Central memory CD8-positive, alpha-beta T cell (primary cell): Measurements from ENCODE around the gene C2CD2.
"Not testable (repeated sequence)": the region's sequence is repeated elsewhere in the genome, so short reads cannot be mapped to it uniquely, and the experiment has no call there.

Experiments used
- ATAC-seq: fragments of 150-1000 bp; cut with Tn5 transposase; replicated peaks from 2 replicates; pipeline ENCODE4 v1.10.0; 2022; ENCODE audit warnings: mild to moderate bottlenecking, moderate FRiP score, moderate number of reproducible peaks; ENCODE audit not compliant: poor library complexity, severe bottlenecking; ENCODE audit errors: extremely low read depth
- DNase-seq, 2 donors: peaks; one replicate each; pipeline ENCODE4 v3.0.0; 2021; ENCODE audit warnings: low spot score in 2 of 2
- H3K27ac Mint-ChIP-seq: one replicate; pipeline ENCODE4 v1.8.0; 2022; ENCODE audit warnings: low read depth, mild to moderate bottlenecking, moderate library complexity, mixed read lengths
- H3K27me3 Mint-ChIP-seq: one replicate; pipeline ENCODE4 v1.8.0; 2022; ENCODE audit warnings: mixed read lengths
- H3K36me3 Mint-ChIP-seq: one replicate; pipeline ENCODE4 v1.8.0; 2022; ENCODE audit warnings: mild to moderate bottlenecking, moderate library complexity, mixed read lengths; ENCODE audit not compliant: insufficient read depth
- H3K4me1 Mint-ChIP-seq: one replicate; pipeline ENCODE4 v1.8.0; 2022; ENCODE audit warnings: mixed read lengths
- H3K4me3 Mint-ChIP-seq: one replicate; pipeline ENCODE4 v1.8.0; 2022; ENCODE audit warnings: mild to moderate bottlenecking, moderate library complexity, mixed read lengths
- H3K9me3 Mint-ChIP-seq: one replicate; pipeline ENCODE4 v1.8.0; 2022; ENCODE audit warnings: mixed read lengths

Gene C2CD2

DNA sequence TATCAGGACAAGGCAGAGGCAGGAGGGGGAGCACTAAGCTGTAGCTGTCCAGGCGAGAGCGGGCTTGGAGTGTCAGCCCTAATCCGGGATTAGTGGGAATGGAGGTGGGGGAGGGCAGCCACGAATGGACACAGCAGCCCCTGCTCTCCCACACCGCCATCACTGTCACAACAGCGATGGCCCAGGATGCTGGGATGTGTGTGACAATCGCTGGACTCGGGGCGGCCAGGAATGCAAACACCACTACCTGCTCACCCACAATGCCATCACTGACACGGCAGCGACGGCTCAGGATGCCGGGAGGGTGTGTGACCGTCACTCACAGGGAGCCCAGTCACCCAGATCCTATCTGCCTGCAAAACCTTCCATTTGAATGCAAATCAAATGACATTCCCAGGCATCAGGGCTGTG is 2.9 kb downstream of the C2CD2 start:
- Mint-ChIP-seq H3K9me3 (no peaks in the 10 kb centered on the region), H3K4me3 (no peak overlapping the region), H3K27me3 (peaks cover 26% of the 10 kb centered on the region), H3K27ac (no peak overlapping the region), H3K4me1 (no peaks in the 10 kb centered on the region), H3K36me3 (peaks cover 4% of the 10 kb centered on the region)
- DNase-seq (no peak), ATAC-seq (no peak)

DNA sequence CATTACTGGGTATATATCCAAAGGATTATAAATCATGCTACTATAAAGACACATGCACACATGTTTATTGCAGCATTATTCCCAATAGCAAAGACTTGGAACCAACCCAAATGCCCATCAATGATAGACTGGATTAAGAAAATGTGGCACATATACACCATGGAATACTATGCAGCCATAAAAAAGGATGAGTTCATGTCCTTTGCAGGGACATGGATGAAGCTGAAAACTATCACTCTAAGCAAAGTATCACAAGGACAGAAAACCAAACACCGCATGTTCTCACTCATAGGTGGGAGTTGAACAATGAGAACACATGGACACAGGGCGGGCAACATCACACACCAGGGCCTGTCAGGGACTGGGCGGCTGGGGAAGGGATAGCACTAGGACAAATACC is 4.2 kb downstream of the C2CD2 start:
- H3K27me3 Mint-ChIP-seq = peaks cover 15% of the 10 kb centered on the region
- H3K9me3 Mint-ChIP-seq, H3K4me3 Mint-ChIP-seq, H3K4me1 Mint-ChIP-seq, H3K36me3 Mint-ChIP-seq, H3K27ac Mint-ChIP-seq, ATAC-seq, DNase-seq: not testable (repeated sequence)

DNA sequence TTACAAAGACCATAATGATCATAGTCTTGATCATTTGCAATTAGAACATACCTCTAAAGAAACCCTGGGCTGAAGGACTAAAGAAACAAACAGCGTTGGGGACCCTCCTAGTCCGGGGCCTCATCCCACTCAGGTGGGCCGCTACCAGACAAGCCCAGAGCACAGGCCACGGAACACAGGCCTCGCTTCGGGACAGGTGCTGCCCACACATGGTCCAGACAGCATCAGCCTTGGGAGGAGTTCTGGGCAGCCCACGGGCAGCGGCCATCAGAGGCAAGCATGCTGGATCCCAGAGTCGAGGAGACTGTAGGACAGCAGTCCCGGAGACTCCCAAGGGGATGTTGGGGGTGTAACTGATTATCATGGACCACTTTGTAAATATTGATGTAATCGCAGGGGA is 4.9 kb downstream of the C2CD2 start:
- Mint-ChIP-seq H3K27ac (no peak overlapping the region), H3K4me3 (no peak overlapping the region), H3K4me1 (no peaks in the 10 kb centered on the region), H3K9me3 (no peaks in the 10 kb centered on the region), H3K27me3 (peaks cover 8% of the 10 kb centered on the region), H3K36me3 (no peaks in the 10 kb centered on the region)
- no peak for DNase-seq
- no peak for ATAC-seq

DNA sequence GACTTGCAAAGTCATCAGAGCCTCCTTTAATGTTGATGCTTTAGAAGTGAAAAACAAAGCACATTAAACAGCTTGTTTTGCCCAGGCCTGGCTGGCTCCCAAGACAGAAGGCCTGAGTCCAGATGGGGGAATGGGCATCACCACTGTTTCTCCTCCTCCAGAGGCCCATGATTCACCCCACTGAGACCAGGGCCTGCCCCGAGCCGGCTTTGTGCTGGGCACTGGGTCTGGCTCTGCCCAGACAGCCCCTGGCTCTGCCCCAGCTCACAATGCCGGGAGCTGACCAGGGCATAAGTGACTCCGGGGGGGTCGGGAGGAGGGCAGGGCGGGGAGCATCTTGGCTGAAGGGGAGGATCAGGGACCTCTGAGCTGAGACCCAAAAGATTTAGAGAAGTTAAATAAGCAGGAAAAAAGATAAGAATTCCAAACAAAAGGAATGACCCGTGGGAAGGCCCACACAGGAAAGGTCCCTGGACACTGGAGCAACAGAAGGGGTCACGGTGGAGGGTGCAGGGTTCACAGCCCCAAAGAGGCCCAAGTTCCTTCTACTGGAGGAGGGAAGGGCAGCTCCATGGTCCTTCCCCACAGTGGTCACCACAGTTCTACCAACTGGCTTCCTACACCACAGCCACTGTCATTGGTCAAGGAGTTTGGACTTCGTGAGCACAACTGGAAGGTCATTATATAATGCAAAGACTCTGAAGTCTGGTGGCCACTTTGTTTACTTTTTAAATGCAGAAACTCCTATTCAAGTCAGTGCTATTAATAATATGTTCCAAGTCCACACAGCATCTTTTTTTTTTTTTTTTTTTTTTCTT is 5.5 kb downstream of the C2CD2 start:
- no peak overlapping the region for H3K4me3 Mint-ChIP-seq
- no peaks in the 10 kb centered on the region for H3K9me3 Mint-ChIP-seq
- no peaks in the 10 kb centered on the region for H3K4me1 Mint-ChIP-seq
- no peak overlapping the region for H3K27ac Mint-ChIP-seq
- ATAC-seq (no peak), DNase-seq (no peak)
- no peaks in the 10 kb centered on the region for H3K36me3 Mint-ChIP-seq
- peaks cover 8% of the 10 kb centered on the region for H3K27me3 Mint-ChIP-seq

DNA sequence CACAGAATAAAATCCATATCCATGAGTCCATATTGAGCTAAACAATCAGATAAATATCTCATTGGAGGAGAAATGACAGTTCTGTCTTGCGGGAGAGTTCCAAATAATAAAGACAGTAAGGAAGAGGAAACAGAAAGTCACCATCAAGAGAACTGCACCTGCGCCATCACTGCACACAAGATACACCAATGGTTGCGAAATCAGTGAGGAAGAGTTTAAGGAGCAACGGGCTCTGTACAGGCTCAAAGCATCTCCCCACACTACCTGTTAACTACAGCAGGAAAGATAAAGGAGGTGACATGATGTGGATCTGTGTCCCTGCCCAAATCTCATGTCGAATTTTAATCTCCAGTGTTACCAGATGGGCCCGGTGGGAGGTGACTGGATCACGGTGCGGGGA is 7.8 kb downstream of the C2CD2 start:
- no peak for DNase-seq
- H3K36me3 Mint-ChIP-seq = no peaks in the 10 kb centered on the region
- H3K27ac Mint-ChIP-seq = no peak overlapping the region
- H3K9me3 Mint-ChIP-seq = no peaks in the 10 kb centered on the region
- H3K4me1 Mint-ChIP-seq = no peaks in the 10 kb centered on the region
- peaks cover 14% of the 10 kb centered on the region for H3K27me3 Mint-ChIP-seq
- no peak overlapping the region for H3K4me3 Mint-ChIP-seq
- no peak for ATAC-seq

DNA sequence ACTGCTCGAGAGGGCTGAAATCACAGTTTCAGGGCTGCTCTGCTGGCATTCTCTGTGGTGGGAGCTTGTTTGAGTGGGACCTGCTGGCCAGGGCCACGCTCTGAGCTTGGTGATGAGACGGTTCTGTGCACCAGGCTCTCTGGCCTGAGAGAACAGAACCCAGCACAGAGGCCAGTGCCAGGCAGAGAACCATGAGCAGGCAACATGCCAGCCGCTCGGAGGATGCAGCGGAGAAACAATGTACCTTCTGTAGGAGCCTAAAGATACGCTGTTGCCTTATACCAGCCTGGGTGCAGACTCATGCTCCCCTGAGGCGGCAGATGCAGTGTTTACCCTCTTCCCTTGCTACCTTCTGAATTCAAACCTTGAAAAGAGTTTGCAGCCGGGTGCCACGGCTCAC is 10.0 kb downstream of the C2CD2 start:
- Mint-ChIP-seq H3K9me3 (no peaks in the 10 kb centered on the region), H3K36me3 (no peaks in the 10 kb centered on the region), H3K4me3 (no peak overlapping the region), H3K27me3 (peaks cover 36% of the 10 kb centered on the region), H3K27ac (no peak overlapping the region), H3K4me1 (no peaks in the 10 kb centered on the region)
- ATAC-seq = no peak
- no peak for DNase-seq

DNA sequence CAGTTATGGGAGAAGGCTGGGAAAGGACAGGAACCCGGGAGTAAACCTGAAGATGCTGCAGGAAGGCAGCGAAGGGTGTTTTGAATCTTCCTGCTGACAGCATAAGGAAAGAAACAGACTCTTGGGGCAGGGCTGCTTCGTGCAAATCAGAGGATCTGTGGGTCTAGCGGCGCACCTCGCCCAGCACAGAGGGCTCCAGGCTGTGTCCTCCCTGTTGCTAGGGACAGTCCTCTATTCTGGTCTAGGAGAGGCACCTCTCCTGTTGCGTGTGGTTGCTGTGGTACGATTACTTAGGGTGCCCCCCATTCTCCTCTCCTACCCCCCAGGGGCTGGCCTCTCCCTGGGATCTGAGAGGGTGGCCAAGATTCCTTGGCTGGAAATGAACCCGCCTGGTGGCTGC is 11.4 kb downstream of the C2CD2 start:
- H3K27ac Mint-ChIP-seq = no peak overlapping the region
- DNase-seq (no peak), ATAC-seq (no peak)
- H3K4me3 Mint-ChIP-seq = no peak overlapping the region
- no peaks in the 10 kb centered on the region for H3K4me1 Mint-ChIP-seq
- H3K9me3 Mint-ChIP-seq = no peaks in the 10 kb centered on the region
- H3K36me3 Mint-ChIP-seq = no peaks in the 10 kb centered on the region
- peaks cover 50% of the 10 kb centered on the region for H3K27me3 Mint-ChIP-seq

DNA sequence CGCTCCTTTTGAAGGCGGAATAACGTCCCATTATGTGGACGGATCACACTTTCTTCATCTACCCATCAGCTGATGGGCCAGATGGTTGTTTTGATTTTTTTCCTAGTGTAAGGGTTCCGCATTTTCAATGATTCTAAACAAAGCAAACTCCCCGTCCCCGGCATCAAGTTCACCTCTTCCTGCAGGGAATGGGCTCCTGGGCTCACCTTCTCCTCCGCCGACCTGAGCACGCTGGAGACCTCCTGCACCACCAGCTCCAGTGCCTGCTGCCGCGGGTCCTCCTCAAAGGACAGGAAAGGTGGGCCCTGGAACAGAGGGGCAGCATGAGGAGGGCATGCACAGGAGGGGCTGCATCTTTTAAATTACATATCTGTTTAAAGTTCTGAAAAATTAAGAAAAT is 11.9 kb downstream of the C2CD2 start:
- no peak for DNase-seq
- H3K27me3 Mint-ChIP-seq = peaks cover 54% of the 10 kb centered on the region
- H3K36me3 Mint-ChIP-seq = no peaks in the 10 kb centered on the region
- ATAC-seq = no peak
- H3K4me1 Mint-ChIP-seq = no peaks in the 10 kb centered on the region
- no peak overlapping the region for H3K27ac Mint-ChIP-seq
- no peak overlapping the region for H3K4me3 Mint-ChIP-seq
- no peaks in the 10 kb centered on the region for H3K9me3 Mint-ChIP-seq

DNA sequence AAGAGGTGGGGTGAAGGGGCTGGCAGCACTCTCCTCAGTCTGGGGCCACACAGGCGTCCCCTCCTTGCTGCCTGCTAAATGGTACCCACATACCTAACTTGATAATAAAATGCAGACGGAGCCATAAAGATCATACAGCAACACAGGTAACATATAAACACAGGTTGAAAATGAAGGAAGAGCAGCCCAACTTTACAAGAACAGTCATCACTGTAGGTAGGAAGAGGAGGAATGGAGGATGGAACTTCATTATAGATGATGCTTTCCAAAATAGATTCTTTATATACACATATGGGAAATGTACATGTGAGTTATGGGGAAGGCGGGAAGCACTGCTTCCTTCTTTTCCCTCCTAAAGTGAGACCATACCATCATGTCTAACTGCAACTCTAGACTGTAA is 13.4 kb downstream of the C2CD2 start:
- no peaks in the 10 kb centered on the region for H3K9me3 Mint-ChIP-seq
- H3K27ac Mint-ChIP-seq = no peak overlapping the region
- H3K36me3 Mint-ChIP-seq = no peaks in the 10 kb centered on the region
- DNase-seq = no peak
- no peak for ATAC-seq
- H3K4me1 Mint-ChIP-seq = no peaks in the 10 kb centered on the region
- H3K4me3 Mint-ChIP-seq = no peak overlapping the region
- H3K27me3 Mint-ChIP-seq = peaks cover 69% of the 10 kb centered on the region

DNA sequence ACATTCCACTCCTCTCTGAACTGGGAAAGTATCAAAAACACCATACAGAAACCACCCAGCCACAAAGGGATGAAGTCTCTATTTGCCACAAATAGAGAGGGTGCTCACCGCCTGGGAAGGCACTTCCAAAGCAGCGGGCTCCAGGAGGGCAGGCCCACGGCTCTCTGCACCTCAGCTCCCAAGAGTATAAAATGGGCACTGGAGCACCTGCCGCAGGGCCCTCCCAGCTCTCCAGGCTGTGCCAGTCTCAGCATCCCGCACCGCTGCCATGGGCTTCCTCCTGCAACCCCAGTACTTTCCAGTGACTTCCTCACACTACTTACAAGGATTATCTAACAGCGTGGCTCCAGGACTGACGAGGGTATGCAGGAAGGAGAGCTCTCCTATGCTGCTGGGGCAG is 14.4 kb downstream of the C2CD2 start:
- no peaks in the 10 kb centered on the region for H3K9me3 Mint-ChIP-seq
- ATAC-seq (no peak), DNase-seq (no peak)
- no peak overlapping the region for H3K27ac Mint-ChIP-seq
- H3K4me3 Mint-ChIP-seq = no peak overlapping the region
- no peaks in the 10 kb centered on the region for H3K4me1 Mint-ChIP-seq
- no peaks in the 10 kb centered on the region for H3K36me3 Mint-ChIP-seq
- peaks cover 80% of the 10 kb centered on the region for H3K27me3 Mint-ChIP-seq

DNA sequence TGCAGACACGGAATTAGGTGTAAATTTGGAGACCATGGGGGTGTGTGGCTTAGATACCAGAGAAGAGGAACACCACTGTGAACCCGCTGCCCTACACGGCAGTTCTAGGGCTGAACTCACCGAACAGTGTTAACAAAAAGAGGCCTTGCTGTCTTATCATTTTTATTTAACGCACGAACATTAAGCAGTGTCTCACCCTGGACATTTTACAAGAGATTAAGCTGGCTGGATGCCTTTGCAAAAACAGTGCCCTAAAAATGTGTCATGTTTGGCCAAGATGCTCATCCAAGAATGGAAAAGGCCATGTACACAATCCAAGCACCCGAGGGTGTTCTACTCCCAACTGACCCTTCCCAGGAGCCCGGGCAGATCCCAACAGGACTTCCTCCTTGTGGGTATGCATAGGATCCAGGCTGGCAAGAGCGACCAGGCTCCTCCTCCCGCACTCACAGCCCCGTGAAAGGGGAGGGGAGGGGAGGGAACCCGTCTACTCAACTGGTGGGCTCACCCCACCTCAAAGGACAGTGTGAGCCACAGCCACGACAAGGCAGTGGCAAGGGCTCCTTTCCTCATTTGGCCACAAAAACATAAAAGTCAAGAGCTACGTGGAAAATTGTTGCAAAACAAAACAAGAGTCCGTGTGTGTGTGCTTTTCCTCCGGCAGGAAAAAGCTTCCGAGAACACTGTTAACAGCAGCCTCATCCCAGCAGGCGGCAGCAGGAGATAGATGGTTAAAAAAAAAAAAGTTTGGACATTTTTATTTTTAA is 20.3 kb downstream of the C2CD2 start:
- Mint-ChIP-seq H3K36me3 (no peaks in the 10 kb centered on the region), H3K4me3 (no peak overlapping the region), H3K27me3 (peaks cover 78% of the 10 kb centered on the region), H3K4me1 (no peaks in the 10 kb centered on the region), H3K9me3 (no peaks in the 10 kb centered on the region), H3K27ac (no peak overlapping the region)
- no peak for DNase-seq
- no peak for ATAC-seq

DNA sequence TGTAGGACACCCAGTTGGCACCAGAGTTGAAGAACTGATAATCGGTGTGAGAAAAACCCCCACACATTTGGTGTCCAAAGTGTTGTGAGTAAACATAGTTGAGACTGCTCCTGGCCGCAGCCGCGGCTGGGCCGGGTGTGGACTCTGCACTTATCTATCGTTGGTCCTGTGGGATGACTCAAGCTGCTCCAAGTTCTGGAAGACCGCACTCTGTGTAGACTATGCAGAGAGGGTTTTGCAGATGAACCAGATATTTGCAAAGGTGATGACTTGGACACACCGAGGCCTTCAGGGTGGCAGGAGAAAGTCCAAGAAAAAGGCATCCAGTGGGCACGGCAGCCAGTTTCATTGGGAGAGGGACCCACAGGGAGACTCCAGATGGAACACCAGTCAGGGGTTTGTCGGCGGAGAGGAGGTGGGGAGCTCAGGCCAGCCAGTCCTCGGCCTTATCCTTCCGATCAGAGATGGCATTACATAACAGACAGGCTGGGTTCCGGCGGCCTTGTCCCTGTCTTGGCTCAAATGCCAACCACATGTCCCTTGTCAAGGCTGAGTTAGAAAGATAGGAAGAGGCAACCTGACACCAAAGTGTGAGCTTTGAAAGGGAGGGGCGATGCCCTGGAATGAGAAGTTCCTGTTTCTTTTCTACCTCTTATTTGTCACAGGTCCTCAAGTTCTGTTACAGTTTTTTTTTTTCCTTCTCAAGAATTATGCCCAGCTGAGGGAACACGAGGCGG is 21.1 kb downstream of the C2CD2 start:
- ATAC-seq (no peak), DNase-seq (no peak)
- no peaks in the 10 kb centered on the region for H3K36me3 Mint-ChIP-seq
- H3K9me3 Mint-ChIP-seq = no peaks in the 10 kb centered on the region
- no peaks in the 10 kb centered on the region for H3K4me1 Mint-ChIP-seq
- no peak overlapping the region for H3K4me3 Mint-ChIP-seq
- no peak overlapping the region for H3K27ac Mint-ChIP-seq
- peaks cover 71% of the 10 kb centered on the region for H3K27me3 Mint-ChIP-seq

DNA sequence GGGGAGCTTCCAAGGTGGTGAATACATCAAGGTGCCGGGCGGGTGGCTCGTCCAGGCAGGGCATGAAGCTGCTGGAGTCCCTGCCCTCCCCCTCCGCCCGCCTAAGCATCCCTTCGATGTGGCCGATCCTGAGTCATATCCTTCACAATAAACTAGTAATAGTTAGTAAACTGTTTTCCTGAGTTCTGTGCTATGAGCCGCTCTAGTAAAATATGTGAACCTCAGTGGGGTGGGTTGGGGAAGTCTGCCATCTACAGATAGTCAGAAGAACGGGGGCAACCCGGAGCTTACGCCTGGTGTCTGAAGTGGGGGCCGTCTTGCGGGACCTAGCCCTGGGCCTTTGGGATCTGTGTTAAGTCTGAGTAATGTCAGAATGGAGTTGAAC is 21.6 kb downstream of the C2CD2 start:
- Mint-ChIP-seq H3K4me1 (no peaks in the 10 kb centered on the region), H3K4me3 (no peak overlapping the region), H3K9me3 (no peaks in the 10 kb centered on the region), H3K27ac (no peak overlapping the region), H3K36me3 (no peaks in the 10 kb centered on the region), H3K27me3 (peaks cover 65% of the 10 kb centered on the region)
- ATAC-seq (no peak), DNase-seq (no peak)
